Measurements from ENCODE around the gene CDC27.
"Not testable (repeated sequence)": the region's sequence is repeated elsewhere in the genome, so short reads cannot be mapped to it uniquely, and the experiment has no call there.

The CDC27 gene

DNA sequence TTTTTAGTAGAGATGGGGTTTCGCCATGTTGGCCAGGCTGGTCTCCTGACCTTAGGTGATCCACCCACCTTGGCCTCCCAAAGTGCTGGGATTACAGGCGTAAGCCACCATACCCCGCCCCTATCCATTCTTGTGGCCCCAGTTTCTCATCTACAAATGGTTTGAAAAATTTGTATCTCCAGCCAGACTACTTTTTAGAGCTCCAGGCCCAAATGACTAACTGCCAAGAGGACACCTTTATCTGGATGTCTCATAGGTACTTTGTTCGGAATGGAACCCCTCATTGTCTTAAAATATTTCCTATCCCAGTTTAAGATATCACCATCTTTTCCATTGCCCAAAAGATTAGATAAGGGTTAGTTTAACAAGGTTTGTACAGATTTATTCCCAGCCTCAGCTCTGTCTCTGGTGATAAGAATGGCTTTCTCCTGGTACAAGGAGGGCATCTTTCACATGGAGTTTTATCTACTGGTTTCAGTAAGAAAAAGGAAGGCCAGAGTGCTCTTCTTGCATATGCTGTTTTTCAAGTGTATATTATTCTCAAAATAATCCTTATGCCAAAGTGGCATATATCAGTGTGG, 4.9 kb upstream of the CDC27 start:
- no peak for DNase-seq (ENCODE audit: low read depth in 2 of 2)

DNA sequence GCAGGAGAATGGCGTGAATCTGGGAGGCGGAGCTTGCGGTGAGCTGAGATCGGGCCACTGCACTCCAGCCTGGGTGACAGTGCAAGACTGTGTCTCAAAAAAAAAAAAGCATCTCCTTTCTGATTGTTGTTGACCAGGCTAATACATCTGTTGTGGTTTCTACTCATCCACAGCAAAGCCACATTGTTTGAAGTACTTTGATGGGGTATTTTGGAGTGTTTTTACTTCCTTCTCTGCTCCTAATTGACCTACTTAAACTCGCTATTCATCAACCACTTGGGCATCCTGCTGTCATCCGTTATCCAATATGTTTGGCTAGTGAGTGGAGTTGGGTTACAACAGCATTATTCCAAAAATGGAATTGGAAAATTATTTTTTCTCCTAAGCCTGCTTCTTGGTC, 3.5 kb upstream of the CDC27 start:
- DNase-seq (ENCODE audit: low read depth in 2 of 2) = no peak

DNA sequence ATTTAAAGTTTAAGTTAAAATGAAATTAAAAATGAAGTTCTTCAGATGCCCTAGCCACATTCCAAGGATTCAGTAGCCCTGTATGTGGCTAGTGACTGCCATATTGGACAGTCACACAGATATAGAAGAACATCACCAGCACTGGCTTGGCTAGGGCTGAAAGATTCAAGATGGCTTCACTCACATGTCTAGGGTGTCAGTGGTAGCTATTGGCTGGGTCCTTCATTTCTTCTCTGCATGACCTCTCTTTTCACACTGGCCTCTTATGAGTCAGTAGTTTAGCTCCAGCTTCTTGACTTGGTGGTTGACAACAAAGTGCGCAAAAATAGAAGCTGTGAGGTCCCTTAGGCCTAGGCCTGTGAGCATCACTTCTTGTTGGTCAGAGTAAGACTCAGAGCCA, 1.7 kb upstream of the CDC27 start:
- no peak for DNase-seq (ENCODE audit: low read depth in 2 of 2)

GRCh38 chr17:47190243-47190642, 1.1 kb upstream of the CDC27 start:
- no peak for DNase-seq (ENCODE audit: low read depth in 2 of 2)

GRCh38 chr17:47189732-47190237, 690 bp upstream of the CDC27 start:
- DNase-seq (ENCODE audit: low read depth in 2 of 2) = no peak

DNA sequence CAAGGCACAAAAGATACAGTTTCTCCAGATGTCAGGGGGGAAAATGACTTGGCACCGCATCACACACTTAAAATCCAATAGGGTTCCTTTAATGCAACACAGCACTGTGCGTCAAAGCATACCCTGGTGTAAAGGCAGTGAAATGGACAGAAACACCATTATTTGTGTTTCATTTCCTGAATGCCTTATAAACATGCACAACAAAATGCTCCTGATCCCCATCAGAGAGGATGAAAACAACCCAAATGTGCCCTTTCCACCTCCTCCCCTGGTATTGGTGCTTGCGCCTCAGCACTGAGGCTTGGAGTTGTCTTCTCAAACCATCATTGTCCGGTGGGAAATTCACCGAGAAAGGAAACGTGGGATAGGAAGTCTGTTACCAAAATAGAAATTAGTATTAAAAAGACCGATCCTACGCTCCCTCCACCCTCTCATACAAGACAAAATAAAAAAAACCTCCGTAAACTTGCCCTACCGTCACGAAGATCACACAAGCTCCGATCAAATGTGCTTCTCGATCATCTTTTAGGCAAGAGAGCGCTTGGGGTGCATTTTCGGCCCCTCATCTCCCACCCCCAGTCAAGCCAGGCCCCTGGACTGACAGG, 722 bp downstream of the CDC27 start:
- no peak for DNase-seq (ENCODE audit: low read depth in 2 of 2)

- no peak for DNase-seq (ENCODE audit: low read depth in 2 of 2)
Observed at GRCh38 chr17:47184681-47185080, 4.4 kb downstream of the CDC27 start.

GRCh38 chr17:47180988-47181387, 8.1 kb downstream of the CDC27 start:
- DNase-seq (ENCODE audit: low read depth in 2 of 2) = not testable (repeated sequence)

DNA sequence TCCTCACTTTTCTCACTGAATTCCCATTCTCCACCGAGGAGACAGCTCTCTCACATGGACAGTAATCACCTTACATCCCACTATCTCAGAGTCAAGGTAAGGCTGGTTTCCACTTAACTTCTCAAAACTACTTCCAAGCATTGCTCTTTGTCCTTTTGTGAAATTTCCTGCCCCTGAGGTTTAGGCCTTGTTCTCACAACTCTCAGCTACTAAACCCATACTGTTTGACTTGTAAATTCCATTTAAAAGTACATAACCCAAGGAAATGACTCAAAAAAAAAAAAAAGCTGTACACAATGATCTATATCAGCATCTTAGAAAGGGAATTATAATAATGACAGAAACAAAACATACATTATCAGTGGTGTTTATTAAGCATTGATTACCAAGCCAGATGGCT, 8.8 kb downstream of the CDC27 start:
- DNase-seq (ENCODE audit: low read depth in 2 of 2) = no peak

- no peak for DNase-seq (ENCODE audit: low read depth in 2 of 2)
Observed at GRCh38 chr17:47179141-47179540, 10.0 kb downstream of the CDC27 start.

DNA sequence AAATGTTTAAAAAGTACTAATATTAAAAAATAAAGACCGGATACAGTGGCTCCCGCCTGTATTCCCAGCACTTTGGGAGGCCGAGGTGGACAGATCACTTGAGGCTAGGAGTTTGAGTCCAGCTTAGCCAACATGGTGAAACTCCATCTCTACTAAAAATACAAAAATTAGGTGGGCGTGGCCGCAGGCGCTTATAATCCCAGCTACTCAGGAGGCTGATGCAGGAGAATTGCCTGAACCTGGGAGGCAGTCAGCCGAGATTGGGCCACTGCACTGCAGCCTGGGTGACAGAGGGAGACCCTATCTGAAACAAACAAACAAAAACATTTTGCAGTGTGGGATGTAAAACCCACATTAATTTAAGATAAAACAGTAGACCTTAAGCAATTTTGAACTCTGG, 11.8 kb downstream of the CDC27 start:
- no peak for DNase-seq (ENCODE audit: low read depth in 2 of 2)

GRCh38 chr17:47176389-47176826, 12.7 kb downstream of the CDC27 start:
- no peak for DNase-seq (ENCODE audit: low read depth in 2 of 2)

GRCh38 chr17:47174823-47175222, 14.3 kb downstream of the CDC27 start:
- not testable (repeated sequence) for DNase-seq (ENCODE audit: low read depth in 2 of 2)

GRCh38 chr17:47172696-47173565, 16.2 kb downstream of the CDC27 start:
- DNase-seq (ENCODE audit: low read depth in 2 of 2) = no peak

DNA sequence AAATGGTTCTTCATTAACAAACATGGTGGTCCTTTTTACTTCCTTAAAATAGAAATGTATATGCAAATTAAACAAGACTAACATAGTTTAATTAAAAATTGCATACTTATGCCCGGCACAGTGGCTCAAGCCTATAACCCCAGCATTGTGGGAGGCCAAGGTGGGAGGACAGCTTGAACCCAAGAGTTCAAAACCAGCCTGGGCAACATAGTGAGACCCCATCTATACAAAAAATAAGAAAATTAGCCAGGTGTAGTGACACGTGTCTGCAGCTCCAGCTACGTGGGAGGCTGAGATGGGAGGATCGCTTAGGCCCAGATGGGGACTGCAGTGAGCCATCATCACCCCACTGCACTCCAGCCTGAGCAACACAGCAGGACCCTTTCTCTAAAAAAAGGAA, 18.4 kb downstream of the CDC27 start:
- no peak for DNase-seq (ENCODE audit: low read depth in 2 of 2)

DNA sequence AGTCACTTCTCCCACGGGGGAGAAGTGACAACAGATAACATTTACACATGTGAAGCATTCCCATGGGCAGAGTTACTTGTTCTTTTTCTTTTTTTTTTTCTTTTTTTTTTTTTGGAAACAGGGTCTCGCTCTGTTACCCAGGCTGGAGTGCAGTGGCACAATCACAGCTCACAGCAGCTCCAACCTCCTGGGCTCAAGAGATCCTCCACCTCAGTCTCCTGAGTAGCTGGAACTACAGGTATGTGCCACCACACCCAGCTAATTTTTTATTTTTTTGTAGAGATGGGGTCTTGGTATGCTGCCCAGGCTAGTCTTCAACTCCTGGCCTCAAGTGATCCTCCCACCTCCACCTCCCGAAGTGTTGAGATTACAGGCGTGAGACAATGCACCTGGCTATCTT, 20.2 kb downstream of the CDC27 start:
- DNase-seq (ENCODE audit: low read depth in 2 of 2) = not testable (repeated sequence)

- not testable (repeated sequence) for DNase-seq (ENCODE audit: low read depth in 2 of 2)
Observed at GRCh38 chr17:47166854-47167253, 22.2 kb downstream of the CDC27 start.

DNA sequence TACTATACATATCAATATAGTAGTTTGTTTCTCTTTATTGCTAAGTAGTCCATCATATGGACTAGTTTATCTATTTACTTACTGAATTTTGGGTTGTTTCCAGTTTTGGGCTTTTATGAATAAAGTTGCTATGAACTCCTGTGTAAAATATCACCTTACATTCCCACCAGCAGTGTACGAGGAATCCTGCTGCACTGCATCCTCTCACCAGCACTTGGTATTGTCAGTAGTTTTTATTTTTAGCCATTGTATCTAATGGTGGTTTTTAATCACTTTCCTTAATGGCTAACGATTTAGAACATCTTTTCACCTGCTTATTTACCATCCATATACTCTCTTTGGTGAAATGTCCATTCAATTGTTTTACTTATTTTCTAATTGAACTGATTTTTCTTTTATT, 24.0 kb downstream of the CDC27 start:
- DNase-seq (ENCODE audit: low read depth in 2 of 2) = no peak

DNA sequence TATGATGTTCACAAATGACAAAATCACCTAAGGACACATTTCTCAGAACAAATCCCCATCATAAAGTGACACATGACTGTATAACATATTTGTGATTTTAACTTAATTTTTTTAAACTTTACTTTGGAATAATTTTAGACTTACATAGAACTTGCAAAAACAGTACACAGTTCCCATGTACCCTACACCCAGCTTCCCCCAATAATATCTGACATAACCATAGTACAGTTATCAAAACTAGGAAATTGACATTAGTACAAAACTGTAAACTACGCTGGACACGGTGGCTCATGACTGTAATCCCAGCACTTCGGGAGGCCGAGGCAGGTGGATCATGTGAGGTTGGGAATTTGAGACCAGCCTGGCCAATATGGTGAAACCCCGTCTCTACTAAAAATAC, 24.8 kb downstream of the CDC27 start:
- no peak for DNase-seq (ENCODE audit: low read depth in 2 of 2)

DNA sequence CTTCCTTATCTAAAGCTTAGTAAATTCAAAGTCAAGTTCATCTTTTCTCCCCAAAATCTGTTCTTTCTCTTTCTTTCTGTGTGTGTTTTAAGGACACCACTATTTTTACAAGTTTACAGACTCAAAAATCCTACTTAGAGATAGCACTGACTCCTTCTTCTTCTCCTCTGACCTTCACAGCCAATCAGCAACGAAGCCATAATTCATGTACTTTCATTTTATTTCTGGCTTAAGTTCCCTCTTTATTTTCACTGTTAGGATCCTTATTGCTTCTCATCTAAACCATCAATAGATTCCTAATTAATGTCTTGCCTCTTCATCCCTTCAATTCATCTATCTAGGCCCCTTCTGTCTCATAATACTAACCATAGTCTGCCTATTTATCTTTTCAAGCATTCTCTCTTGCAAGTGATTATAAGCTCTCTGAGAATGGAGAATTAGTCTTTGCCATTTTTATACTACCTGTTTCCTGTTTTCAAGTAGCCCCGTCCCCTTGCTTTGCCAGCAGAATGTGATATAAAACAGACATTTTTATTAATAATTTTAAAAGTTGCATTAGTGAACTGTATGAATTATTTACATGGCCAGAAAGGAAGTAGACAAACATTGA, 27.0 kb downstream of the CDC27 start:
- DNase-seq (ENCODE audit: low read depth in 2 of 2) = no peak

- DNase-seq (ENCODE audit: low read depth in 2 of 2) = no peak
Observed at GRCh38 chr17:47159315-47159714, 29.8 kb downstream of the CDC27 start.

- DNase-seq (ENCODE audit: low read depth in 2 of 2) = no peak
Observed at GRCh38 chr17:47145351-47145750, 43.7 kb downstream of the CDC27 start.
